ENCODE results near the gene TRIM67.

The TRIM67 gene

GRCh38 chr1:231162970-231163829, 1.3 kb downstream of the TRIM67 start:
- Mint-ChIP-seq H3K27me3 (ENCODE audit: low read depth) (peaks cover 61% of the 10 kb centered on the region), H3K9me3 (no peaks in the 10 kb centered on the region), H3K4me3 (no peak overlapping the region), H3K36me3 (ENCODE audit: low read depth) (no peaks in the 10 kb centered on the region), H3K27ac (no peak overlapping the region), H3K4me1 (ENCODE audit: low read depth) (no peaks in the 10 kb centered on the region)
- no peak for DNase-seq (ENCODE audit: low spot score)

GRCh38 chr1:231163830-231164427, 2.1 kb downstream of the TRIM67 start:
- Mint-ChIP-seq H3K27me3 (ENCODE audit: low read depth) (peaks cover 56% of the 10 kb centered on the region), H3K27ac (no peak overlapping the region), H3K9me3 (no peaks in the 10 kb centered on the region), H3K36me3 (ENCODE audit: low read depth) (no peaks in the 10 kb centered on the region), H3K4me3 (no peak overlapping the region), H3K4me1 (ENCODE audit: low read depth) (no peaks in the 10 kb centered on the region)
- no peak for DNase-seq (ENCODE audit: low spot score)

GRCh38 chr1:231165371-231165770, 3.5 kb downstream of the TRIM67 start:
- no peaks in the 10 kb centered on the region for H3K36me3 Mint-ChIP-seq (ENCODE audit: low read depth)
- no peak for DNase-seq (ENCODE audit: low spot score)
- no peaks in the 10 kb centered on the region for H3K9me3 Mint-ChIP-seq
- H3K27me3 Mint-ChIP-seq (ENCODE audit: low read depth), result peaks cover 42% of the 10 kb centered on the region
- no peak overlapping the region for H3K27ac Mint-ChIP-seq
- no peak overlapping the region for H3K4me3 Mint-ChIP-seq
- no peaks in the 10 kb centered on the region for H3K4me1 Mint-ChIP-seq (ENCODE audit: low read depth)

- Mint-ChIP-seq H3K4me1 (ENCODE audit: low read depth) (no peaks in the 10 kb centered on the region), H3K36me3 (ENCODE audit: low read depth) (no peaks in the 10 kb centered on the region), H3K27me3 (ENCODE audit: low read depth) (peaks cover 38% of the 10 kb centered on the region), H3K4me3 (no peak overlapping the region), H3K9me3 (no peaks in the 10 kb centered on the region), H3K27ac (no peak overlapping the region)
- no peak for DNase-seq (ENCODE audit: low spot score)
Measured at GRCh38 chr1:231166398-231166797, 4.5 kb downstream of the TRIM67 start.

- Mint-ChIP-seq H3K4me1 (ENCODE audit: low read depth) (no peaks in the 10 kb centered on the region), H3K27me3 (ENCODE audit: low read depth) (peaks cover 29% of the 10 kb centered on the region), H3K36me3 (ENCODE audit: low read depth) (no peaks in the 10 kb centered on the region), H3K4me3 (no peak overlapping the region), H3K27ac (no peak overlapping the region), H3K9me3 (no peaks in the 10 kb centered on the region)
- DNase-seq (ENCODE audit: low spot score), result no peak
Measured at GRCh38 chr1:231170875-231171274, 9.0 kb downstream of the TRIM67 start.

GRCh38 chr1:231171623-231172197, 9.9 kb downstream of the TRIM67 start:
- Mint-ChIP-seq H3K27me3 (ENCODE audit: low read depth) (peaks cover 29% of the 10 kb centered on the region), H3K36me3 (ENCODE audit: low read depth) (no peaks in the 10 kb centered on the region), H3K9me3 (no peaks in the 10 kb centered on the region)

GRCh38 chr1:231172411-231172810, 10.6 kb downstream of the TRIM67 start:
- peaks cover 28% of the 10 kb centered on the region for H3K27me3 Mint-ChIP-seq (ENCODE audit: low read depth)

More at GRCh38 chr1:231171623-231172197, 9.9 kb downstream of the TRIM67 start:
- H3K4me3 Mint-ChIP-seq, result no peak overlapping the region
- DNase-seq (ENCODE audit: low spot score), result no peak
- H3K4me1 Mint-ChIP-seq (ENCODE audit: low read depth), result no peaks in the 10 kb centered on the region
- H3K27ac Mint-ChIP-seq, result no peak overlapping the region

GRCh38 chr1:231176421-231176820, 14.6 kb downstream of the TRIM67 start:
- H3K4me1 Mint-ChIP-seq (ENCODE audit: low read depth), result no peaks in the 10 kb centered on the region
- H3K27ac Mint-ChIP-seq, result no peak overlapping the region
- peaks cover 37% of the 10 kb centered on the region for H3K27me3 Mint-ChIP-seq (ENCODE audit: low read depth)

More at GRCh38 chr1:231172411-231172810, 10.6 kb downstream of the TRIM67 start:
- H3K4me3 Mint-ChIP-seq, result no peak overlapping the region
- H3K36me3 Mint-ChIP-seq (ENCODE audit: low read depth), result no peaks in the 10 kb centered on the region
- no peak for DNase-seq (ENCODE audit: low spot score)
- no peaks in the 10 kb centered on the region for H3K9me3 Mint-ChIP-seq
- no peak overlapping the region for H3K27ac Mint-ChIP-seq
- no peaks in the 10 kb centered on the region for H3K4me1 Mint-ChIP-seq (ENCODE audit: low read depth)

GRCh38 chr1:231177226-231177625, 15.4 kb downstream of the TRIM67 start:
- no peak for DNase-seq (ENCODE audit: low spot score)
- Mint-ChIP-seq H3K36me3 (ENCODE audit: low read depth) (no peaks in the 10 kb centered on the region), H3K9me3 (no peaks in the 10 kb centered on the region), H3K27me3 (ENCODE audit: low read depth) (peaks cover 37% of the 10 kb centered on the region), H3K4me1 (ENCODE audit: low read depth) (no peaks in the 10 kb centered on the region), H3K4me3 (no peak overlapping the region), H3K27ac (no peak overlapping the region)

More at GRCh38 chr1:231176421-231176820, 14.6 kb downstream of the TRIM67 start:
- Mint-ChIP-seq H3K36me3 (ENCODE audit: low read depth) (no peaks in the 10 kb centered on the region), H3K9me3 (no peaks in the 10 kb centered on the region), H3K4me3 (no peak overlapping the region)
- no peak for DNase-seq (ENCODE audit: low spot score)

- Mint-ChIP-seq H3K4me3 (no peak overlapping the region), H3K9me3 (no peaks in the 10 kb centered on the region), H3K4me1 (ENCODE audit: low read depth) (no peaks in the 10 kb centered on the region), H3K27ac (no peak overlapping the region), H3K36me3 (ENCODE audit: low read depth) (no peaks in the 10 kb centered on the region), H3K27me3 (ENCODE audit: low read depth) (peaks cover 37% of the 10 kb centered on the region)
- DNase-seq (ENCODE audit: low spot score), result no peak
Measured at GRCh38 chr1:231177936-231178335, 16.1 kb downstream of the TRIM67 start.

GRCh38 chr1:231178970-231179369, 17.1 kb downstream of the TRIM67 start:
- Mint-ChIP-seq H3K27me3 (ENCODE audit: low read depth) (peaks cover 32% of the 10 kb centered on the region), H3K27ac (no peak overlapping the region), H3K4me3 (no peak overlapping the region), H3K36me3 (ENCODE audit: low read depth) (no peaks in the 10 kb centered on the region), H3K4me1 (ENCODE audit: low read depth) (no peaks in the 10 kb centered on the region), H3K9me3 (no peaks in the 10 kb centered on the region)
- no peak for DNase-seq (ENCODE audit: low spot score)

- DNase-seq (ENCODE audit: low spot score), result no peak
- Mint-ChIP-seq H3K27ac (no peak overlapping the region), H3K9me3 (no peaks in the 10 kb centered on the region), H3K4me3 (no peak overlapping the region), H3K4me1 (ENCODE audit: low read depth) (no peaks in the 10 kb centered on the region), H3K27me3 (ENCODE audit: low read depth) (peaks cover 29% of the 10 kb centered on the region), H3K36me3 (ENCODE audit: low read depth) (no peaks in the 10 kb centered on the region)
Measured at GRCh38 chr1:231180034-231180433, 18.2 kb downstream of the TRIM67 start.

GRCh38 chr1:231181271-231181670, 19.4 kb downstream of the TRIM67 start:
- Mint-ChIP-seq H3K36me3 (ENCODE audit: low read depth) (no peaks in the 10 kb centered on the region), H3K27ac (no peak overlapping the region), H3K4me3 (no peak overlapping the region), H3K27me3 (ENCODE audit: low read depth) (peaks cover 23% of the 10 kb centered on the region), H3K4me1 (ENCODE audit: low read depth) (no peaks in the 10 kb centered on the region), H3K9me3 (no peaks in the 10 kb centered on the region)
- DNase-seq (ENCODE audit: low spot score), result no peak

GRCh38 chr1:231182317-231182716, 20.5 kb downstream of the TRIM67 start:
- Mint-ChIP-seq H3K36me3 (ENCODE audit: low read depth) (no peaks in the 10 kb centered on the region), H3K4me3 (no peak overlapping the region), H3K4me1 (ENCODE audit: low read depth) (no peaks in the 10 kb centered on the region), H3K27ac (no peak overlapping the region), H3K27me3 (ENCODE audit: low read depth) (peaks cover 21% of the 10 kb centered on the region), H3K9me3 (no peaks in the 10 kb centered on the region)
- DNase-seq (ENCODE audit: low spot score), result no peak
